ENCODE data around the gene GDAP1L1.
A peak's percentile ranks its signal among the peaks of the same experiment; 100 is the strongest.
"Not testable (repeated sequence)": the region's sequence is repeated elsewhere in the genome, so short reads cannot be mapped to it uniquely, and the experiment has no call there.

GDAP1L1 gene

DNA sequence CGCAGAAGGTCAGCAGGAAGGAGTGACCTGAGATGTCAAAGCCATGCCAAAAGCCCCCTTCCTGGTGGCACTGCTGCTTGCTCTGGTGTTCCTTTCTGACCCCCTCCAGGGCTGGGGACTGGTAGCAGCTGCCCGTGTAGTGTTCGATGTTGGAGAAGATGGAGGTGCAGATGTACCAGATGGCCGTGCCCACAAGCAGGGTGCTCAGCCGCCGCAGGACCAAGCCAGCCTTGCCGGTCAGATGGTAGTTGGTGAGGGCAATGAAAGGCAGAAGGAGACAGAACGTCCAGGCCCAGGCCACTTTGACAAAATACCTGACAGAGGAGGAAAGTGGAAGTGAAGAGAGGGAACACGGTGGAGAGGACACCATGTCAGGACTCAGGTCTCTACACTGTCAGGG, 59.8 kb downstream of the GDAP1L1 start:
- no peak for DNase-seq

DNA sequence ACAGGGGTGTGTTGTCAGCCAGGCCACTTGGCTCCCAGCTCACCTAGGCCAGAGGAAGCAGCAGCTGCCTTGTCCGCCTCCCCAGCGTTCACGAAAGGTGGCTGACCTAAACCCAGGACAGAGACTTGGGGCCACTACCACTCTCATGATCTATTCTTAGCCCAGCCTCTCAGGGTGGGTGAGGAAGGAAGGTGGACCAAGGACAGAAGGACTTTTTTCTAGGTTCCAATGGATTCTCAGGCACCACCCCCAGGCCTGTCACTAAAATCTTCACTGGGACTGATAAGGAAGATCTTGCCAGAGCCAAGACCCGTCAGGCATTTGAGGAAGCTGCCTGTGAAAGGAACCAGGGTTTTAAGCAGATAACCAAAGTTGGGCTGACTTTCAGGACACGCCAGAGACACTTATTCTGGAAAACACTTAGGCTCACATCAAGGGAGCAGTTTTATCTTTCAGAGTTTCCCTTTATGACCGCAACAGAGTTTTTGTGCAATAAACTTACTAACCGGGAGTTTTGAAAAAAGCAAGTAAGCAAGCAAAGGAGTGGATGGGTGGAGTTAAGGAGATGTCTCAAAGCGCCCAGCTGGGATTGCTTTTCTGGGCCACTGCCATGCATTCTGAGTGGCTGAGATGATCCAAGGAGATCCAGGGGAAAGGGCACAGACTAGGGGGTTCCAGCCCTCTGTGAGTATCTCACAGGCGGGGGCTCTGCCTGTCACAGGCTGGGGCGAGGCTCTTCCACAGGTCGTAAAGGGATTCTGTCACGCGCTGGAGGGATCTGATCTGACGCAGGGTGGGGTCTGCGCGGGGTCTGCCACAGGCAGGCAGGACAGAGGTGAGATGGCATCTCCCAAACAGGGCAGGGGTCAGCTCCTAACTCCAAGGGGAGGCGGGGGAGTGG, 62.9 kb downstream of the GDAP1L1 start:
- DNase-seq = no peak

DNA sequence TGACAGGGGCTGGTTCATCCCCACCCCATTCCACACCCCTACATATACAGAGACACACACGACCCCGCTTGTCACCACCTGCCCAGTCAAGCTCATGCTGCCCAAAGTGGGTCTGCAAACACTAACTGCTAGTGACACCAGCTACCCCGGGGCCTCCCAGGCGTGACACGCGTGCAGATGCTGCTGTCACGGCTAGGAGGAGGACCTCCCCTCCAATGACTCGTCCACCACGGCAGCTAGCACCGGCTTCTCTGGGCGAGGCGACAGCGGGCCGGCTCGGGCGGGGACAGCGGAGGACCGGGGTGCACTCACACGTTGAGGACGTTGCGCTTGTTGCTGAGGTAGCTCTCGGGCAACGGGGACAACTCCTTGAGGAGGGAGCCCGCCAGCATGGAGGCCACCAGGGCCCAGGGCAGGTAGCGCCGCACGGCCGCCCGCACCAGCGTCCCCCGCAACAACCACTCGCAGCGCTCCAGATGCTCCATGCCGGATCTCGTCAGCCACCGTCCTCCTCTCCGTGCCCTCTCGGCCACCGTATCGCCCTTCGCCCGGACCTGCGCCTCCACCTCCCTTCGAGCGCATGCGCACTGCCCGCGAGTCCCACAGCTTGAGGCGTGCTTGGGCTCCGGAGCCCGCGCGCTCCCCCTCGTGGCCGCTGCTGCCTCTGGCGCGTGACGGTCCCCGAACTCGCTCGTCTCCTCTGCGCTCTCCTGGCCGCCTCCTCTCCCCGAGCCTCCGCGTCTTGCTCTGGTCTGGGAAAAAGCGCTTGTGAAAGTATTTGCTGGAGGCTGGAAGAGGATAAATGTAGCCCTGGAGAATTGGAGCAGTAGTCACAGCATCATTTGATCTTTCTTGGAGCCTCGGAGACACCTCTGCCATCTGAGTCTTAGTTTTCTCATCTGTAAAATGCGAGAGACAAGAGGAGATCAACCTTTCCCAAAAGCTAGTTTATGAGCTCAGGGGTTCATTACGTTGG, 63.8 kb downstream of the GDAP1L1 start, which contains the start of gene FITM2:
Gene FITM2 (minus strand): TSS at position 539 of the 976 bp plus-strand sequence. CDS start 54 bp downstream, at position 485.
- DNase-seq = peak; percentile 98

DNA sequence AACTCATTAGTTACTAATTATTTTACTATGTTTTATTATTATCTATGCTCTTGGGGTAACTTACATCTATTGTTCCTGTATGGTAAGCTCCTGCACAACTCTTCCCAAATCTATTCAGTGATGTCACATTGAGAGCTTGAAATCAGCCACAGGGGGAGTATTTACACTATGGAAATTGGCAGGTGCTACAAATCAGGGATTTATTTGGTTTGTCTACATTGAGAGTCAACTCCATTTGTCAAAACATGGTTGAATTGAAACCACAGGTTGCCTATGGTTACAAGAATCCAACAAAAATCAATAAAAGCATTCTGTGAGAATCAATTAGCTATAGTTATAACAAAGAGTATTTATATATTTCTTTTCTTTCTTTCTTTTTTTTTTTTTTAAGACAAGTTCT, 67.8 kb downstream of the GDAP1L1 start:
- DNase-seq = no peak

GRCh38 chr20:44319839-44320422, 72.8 kb downstream of the GDAP1L1 start:
- no peak for DNase-seq

GRCh38 chr20:44324343-44324742, 77.2 kb downstream of the GDAP1L1 start:
- no peak for DNase-seq

DNA sequence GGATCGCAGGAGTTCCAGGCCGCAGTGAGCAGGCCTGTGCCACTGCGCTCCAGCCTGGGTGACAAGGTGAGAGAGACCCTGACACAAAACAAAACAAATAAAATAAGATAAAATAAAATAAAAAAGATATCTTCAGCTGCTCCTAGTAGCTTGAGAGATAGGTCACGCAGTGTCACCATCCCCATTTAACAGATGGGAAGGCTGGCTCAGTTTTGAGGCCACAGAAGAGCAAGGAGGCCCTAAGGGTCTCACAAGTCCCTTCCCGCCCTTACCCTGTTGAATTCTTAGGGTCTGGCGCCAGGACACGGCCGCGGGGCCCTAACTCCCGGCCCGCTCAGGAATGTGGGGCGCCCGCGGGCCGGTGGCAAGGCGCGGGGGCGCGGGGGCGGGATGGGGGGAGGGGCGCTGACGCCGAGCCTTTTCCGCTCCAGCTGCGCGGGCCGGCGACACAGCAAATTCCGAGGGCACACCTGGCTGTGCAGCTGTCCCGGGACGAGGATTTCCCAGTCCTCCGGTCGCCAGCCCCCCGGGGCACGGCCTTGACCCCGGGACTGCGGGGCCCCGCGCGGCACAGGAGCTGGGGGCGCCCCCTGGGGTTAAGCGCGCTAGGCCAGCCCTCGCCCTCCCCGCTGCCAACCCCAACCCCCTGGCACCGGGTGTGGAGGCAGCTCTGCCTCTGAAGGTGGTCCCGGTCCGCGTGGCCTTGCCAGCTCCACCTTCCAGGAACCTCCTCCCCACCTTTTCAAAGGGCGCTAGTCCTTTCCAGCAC, 79.5 kb downstream of the GDAP1L1 start:
- peak; percentile 21 for DNase-seq

DNA sequence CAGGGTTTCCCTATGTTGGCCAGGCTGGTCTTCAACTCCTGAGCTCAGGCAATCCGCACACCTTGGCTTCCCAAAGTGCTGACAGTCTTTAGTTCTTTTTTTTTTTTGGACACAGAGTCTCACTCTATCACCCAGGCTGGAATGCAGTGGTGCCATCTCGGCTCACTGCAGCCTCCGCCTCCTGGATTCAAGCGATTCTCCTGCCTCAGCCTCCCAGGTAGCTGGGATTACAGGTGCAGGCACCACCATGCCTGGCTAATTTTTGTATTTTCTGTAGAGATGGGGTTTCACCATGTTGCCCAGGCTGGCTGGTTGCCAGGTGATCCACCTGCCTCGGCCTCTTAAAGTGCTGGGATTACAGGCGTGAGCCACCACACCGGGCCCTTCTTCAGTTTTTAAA, 80.6 kb downstream of the GDAP1L1 start:
- DNase-seq = not testable (repeated sequence)

DNA sequence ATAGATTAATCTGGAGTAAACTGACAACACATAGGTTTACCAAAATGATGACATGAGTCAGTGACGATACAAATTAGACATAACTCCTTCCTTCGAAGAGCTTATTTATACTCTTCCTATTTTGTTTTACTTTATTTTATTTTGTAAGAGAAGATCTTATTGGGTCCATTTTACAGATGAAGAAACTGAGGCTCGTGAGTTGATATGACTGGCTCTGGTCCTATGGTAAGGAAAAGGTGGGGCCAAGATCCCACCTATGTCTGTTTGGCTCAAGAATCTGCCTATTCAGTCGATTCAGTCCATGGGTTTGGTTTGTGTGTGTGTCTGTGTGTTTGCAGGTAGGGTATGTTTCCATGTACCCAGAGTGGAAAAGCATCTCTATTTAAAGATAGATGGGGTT, 81.3 kb downstream of the GDAP1L1 start:
- DNase-seq = no peak
